Measurements from ENCODE around the gene TFAP2E. TPM values are rescaled to one million over a fixed set of nuclear protein-coding genes. Genes with fewer than 3 reads are reported as not detected.

The TFAP2E gene
- total RNA-seq, 1 donor from 2014 or later, result 6.4 TPM

DNA sequence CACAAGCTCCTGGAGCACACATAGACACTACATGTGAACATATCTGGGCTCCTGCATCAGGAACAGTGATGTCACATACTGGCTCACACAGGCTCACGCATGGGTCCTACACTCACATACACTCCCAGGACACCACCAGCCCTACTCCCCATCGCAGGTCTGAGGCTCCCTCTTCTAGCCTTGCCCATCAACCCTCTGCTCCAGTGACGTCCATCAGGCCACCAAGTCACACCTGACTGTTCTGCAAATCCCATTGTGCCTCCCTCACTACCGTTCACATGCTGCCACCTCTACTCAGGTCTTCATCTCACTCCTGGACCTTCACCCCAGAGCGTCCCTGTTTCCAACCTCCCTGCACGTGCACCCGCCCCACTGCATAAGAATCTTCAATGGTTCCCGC is 18.1 kb downstream of the TFAP2E start:
- Histone ChIP-seq H3K9me3 (no peaks in the 10 kb centered on the region), H3K27ac (no peak overlapping the region), H3K4me3 (no peak overlapping the region), H3K27me3 (no peaks in the 10 kb centered on the region), H3K4me1 (no peaks in the 10 kb centered on the region), H3K36me3 (no peaks in the 10 kb centered on the region)
- peak in 1 of 2 donors; percentile 46 for DNase-seq (ENCODE audit: extremely low spot score in 2 of 2)
- intact Hi-C loops (cut with DNase I), result no loop called here
- TF ChIP-seq POLR2AphosphoS5 (IDR thresholded peaks at IDR 0.05; ENCODE audit: insufficient read depth in 1 of 2, low read depth in 1 of 2), result no peak
- no peak for TF ChIP-seq POLR2A (IDR thresholded peaks at IDR 0.05)
- TF ChIP-seq, protein P1, sequence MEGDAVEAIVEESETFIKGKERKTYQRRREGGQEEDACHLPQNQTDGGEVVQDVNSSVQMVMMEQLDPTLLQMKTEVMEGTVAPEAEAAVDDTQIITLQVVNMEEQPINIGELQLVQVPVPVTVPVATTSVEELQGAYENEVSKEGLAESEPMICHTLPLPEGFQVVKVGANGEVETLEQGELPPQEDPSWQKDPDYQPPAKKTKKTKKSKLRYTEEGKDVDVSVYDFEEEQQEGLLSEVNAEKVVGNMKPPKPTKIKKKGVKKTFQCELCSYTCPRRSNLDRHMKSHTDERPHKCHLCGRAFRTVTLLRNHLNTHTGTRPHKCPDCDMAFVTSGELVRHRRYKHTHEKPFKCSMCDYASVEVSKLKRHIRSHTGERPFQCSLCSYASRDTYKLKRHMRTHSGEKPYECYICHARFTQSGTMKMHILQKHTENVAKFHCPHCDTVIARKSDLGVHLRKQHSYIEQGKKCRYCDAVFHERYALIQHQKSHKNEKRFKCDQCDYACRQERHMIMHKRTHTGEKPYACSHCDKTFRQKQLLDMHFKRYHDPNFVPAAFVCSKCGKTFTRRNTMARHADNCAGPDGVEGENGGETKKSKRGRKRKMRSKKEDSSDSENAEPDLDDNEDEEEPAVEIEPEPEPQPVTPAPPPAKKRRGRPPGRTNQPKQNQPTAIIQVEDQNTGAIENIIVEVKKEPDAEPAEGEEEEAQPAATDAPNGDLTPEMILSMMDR (IDR thresholded peaks at IDR 0.05), result no peak

DNA sequence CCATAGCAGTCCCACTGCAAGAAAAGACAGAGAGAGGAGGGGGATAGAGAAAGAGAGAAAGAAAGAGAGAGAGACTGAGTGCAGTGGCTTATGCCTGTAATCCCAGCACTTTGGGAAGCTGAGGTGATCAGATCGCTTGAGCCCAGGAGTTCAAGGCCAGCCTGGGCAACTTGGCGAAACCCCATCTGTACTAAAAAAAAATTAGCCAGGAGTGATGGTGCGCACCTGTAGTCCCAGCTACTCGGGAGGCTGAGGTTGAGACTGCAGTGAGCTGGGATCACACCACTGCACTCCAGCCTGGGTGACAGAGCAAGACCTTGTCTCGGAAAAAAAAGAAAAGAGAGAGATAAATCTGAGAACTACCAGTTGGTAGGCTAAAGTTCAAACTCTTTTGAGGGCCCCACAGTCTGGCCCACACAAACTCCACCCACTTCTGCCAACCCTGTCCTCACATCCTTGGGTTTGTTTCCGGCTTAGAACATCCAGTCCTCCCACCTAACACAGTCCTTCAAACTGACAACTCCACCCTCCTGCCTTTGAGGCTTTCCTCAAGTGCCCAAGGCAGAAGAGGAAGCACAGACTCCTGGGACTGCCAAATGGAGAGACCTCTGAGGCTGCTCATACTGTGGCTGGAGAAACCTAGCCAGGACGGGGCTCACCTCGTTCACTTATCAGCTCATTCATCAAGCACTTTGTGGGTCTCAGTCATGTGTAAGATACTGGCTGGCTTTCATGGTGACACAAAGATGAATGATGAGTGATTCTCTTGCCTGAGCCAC is 20.1 kb downstream of the TFAP2E start:
- intact Hi-C loops (cut with DNase I), result no loop called here
- Histone ChIP-seq H3K27me3 (no peaks in the 10 kb centered on the region), H3K4me1 (no peaks in the 10 kb centered on the region), H3K27ac (no peak overlapping the region), H3K4me3 (no peak overlapping the region), H3K9me3 (no peaks in the 10 kb centered on the region), H3K36me3 (no peaks in the 10 kb centered on the region)
- no peak for TF ChIP-seq POLR2A (IDR thresholded peaks at IDR 0.05)
- TF ChIP-seq, protein P1 (IDR thresholded peaks at IDR 0.05), result no peak
- TF ChIP-seq POLR2AphosphoS5 (IDR thresholded peaks at IDR 0.05; ENCODE audit: insufficient read depth in 1 of 2, low read depth in 1 of 2), result no peak
- no peak for DNase-seq (ENCODE audit: extremely low spot score in 2 of 2)

- Histone ChIP-seq H3K9me3 (no peaks in the 10 kb centered on the region), H3K36me3 (no peaks in the 10 kb centered on the region), H3K27ac (no peak overlapping the region), H3K4me3 (no peak overlapping the region), H3K27me3 (no peaks in the 10 kb centered on the region), H3K4me1 (no peaks in the 10 kb centered on the region)
- intact Hi-C loops (cut with DNase I), result no loop called here
- no peak for DNase-seq (ENCODE audit: extremely low spot score in 2 of 2)
- TF ChIP-seq, protein P1 (IDR thresholded peaks at IDR 0.05), result no peak
- TF ChIP-seq POLR2A (IDR thresholded peaks at IDR 0.05), result no peak
- TF ChIP-seq POLR2AphosphoS5 (IDR thresholded peaks at IDR 0.05; ENCODE audit: insufficient read depth in 1 of 2, low read depth in 1 of 2), result no peak
Observed at GRCh38 chr1:35594005-35594760, 21.1 kb downstream of the TFAP2E start.

DNA sequence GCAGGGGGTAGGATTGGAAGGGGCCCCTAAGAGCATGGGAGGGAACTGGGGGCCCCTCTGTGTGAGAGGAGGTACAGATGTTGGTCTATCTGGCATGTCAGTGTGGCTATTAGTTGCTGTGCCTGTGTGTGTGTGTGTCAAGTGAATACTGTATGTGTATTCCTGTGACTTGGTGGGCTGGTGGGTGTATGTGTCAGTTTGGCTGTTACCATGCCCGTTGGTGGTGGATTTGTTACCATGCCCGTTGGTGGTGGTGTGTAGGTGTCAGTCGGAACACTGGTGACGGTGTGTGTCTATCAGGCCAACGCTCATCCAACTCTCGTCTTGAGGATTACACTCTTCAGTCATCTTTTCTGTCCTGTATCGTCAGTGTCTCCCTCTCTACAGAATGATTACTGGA is 22.6 kb downstream of the TFAP2E start:
- TF ChIP-seq POLR2AphosphoS5 (IDR thresholded peaks at IDR 0.05; ENCODE audit: insufficient read depth in 1 of 2, low read depth in 1 of 2) (no peak), POLR2A (IDR thresholded peaks at IDR 0.05) (no peak)
- TF ChIP-seq, protein P1 (IDR thresholded peaks at IDR 0.05), result no peak
- no peak overlapping the region for H3K4me3 ChIP-seq
- no peaks in the 10 kb centered on the region for H3K4me1 ChIP-seq
- no peaks in the 10 kb centered on the region for H3K36me3 ChIP-seq
- no peaks in the 10 kb centered on the region for H3K9me3 ChIP-seq
- no peak overlapping the region for H3K27ac ChIP-seq
- no peaks in the 10 kb centered on the region for H3K27me3 ChIP-seq
- DNase-seq (ENCODE audit: extremely low spot score in 2 of 2), result peak in 1 of 2 donors; percentile 65
- intact Hi-C loops (cut with DNase I), result no loop called here

DNA sequence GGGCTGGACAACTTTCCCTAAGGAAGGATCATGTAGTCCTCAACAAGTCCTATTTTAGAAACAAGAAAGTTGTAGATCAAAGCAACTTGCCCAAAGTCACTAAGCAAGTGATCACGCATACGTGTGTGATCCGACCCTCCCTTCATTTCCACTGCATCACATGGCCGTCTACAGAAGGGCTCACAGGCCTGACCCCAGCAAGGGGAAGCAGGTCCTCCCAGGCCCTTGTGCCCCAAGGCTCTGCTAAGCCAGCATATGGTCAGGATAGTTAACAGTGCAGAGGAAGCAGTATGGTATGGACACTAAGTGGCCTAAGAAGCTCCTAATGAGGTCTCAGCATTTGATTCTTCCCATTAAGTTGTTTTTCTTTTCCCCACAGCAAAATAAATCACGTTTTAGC is 24.8 kb downstream of the TFAP2E start:
- Histone ChIP-seq H3K36me3 (peaks cover 0 to 18% of the 10 kb centered on the region in 2 donors), H3K4me1 (no peaks in the 10 kb centered on the region), H3K9me3 (no peaks in the 10 kb centered on the region), H3K27ac (no peak overlapping the region), H3K4me3 (no peak overlapping the region), H3K27me3 (no peaks in the 10 kb centered on the region)
- DNase-seq (ENCODE audit: extremely low spot score in 2 of 2), result no peak
- TF ChIP-seq, protein P1 (IDR thresholded peaks at IDR 0.05), result no peak
- TF ChIP-seq POLR2A (IDR thresholded peaks at IDR 0.05) (no peak), POLR2AphosphoS5 (IDR thresholded peaks at IDR 0.05; ENCODE audit: insufficient read depth in 1 of 2, low read depth in 1 of 2) (no peak)
- intact Hi-C loops (cut with DNase I), result no loop called here

All from vagina (tissue), 2 donors.